ENCODE measurements around the gene NPTXR. TPM values are rescaled to one million over a fixed set of nuclear protein-coding genes. Genes with fewer than 3 reads are reported as not detected.

NPTXR gene
- total RNA-seq, 4 donors from 2014 or later: 2.0 to 5.3 (median 3.6) TPM

DNA sequence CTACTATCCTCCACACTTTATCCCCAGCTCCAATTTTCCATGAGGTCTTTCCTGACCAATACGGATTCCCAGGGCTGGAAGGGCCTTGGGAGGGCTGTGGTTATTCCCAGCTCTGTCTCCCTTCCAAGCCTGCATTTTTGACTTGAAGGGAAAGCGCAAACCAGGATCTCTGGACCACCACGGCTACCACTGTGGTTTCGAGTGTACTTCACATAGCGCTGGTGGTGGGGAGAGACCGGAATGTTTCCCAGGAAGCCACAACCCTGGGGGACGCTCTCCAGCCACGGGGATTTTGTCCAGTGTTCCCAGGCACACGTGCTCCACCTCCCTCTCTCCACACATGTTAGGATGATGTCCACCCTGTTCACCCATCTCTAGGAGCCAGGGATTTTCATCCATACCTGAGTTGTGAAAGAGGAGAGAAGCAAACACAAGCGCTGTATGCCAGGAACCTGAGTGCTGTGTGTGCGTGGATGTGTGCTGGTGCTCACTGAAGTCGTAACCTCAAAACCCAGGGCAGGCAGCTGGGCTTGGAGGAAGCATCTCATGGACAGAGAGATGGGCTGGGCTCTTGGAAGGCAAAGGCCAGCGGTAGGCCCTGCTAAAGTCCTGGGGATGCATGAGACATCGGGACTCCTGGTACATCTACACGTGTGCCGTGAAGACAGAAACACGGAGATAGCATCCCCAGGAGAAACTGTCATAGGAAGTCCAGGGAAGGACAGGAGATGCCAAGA, 1.3 kb upstream of the NPTXR start:
- TF ChIP-seq, protein P1, sequence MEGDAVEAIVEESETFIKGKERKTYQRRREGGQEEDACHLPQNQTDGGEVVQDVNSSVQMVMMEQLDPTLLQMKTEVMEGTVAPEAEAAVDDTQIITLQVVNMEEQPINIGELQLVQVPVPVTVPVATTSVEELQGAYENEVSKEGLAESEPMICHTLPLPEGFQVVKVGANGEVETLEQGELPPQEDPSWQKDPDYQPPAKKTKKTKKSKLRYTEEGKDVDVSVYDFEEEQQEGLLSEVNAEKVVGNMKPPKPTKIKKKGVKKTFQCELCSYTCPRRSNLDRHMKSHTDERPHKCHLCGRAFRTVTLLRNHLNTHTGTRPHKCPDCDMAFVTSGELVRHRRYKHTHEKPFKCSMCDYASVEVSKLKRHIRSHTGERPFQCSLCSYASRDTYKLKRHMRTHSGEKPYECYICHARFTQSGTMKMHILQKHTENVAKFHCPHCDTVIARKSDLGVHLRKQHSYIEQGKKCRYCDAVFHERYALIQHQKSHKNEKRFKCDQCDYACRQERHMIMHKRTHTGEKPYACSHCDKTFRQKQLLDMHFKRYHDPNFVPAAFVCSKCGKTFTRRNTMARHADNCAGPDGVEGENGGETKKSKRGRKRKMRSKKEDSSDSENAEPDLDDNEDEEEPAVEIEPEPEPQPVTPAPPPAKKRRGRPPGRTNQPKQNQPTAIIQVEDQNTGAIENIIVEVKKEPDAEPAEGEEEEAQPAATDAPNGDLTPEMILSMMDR (IDR thresholded peaks at IDR 0.05; ENCODE audit: low read depth): no peak

- TF ChIP-seq, protein P1 (IDR thresholded peaks at IDR 0.05; ENCODE audit: low read depth): no peak
These were observed 631 bp upstream of the NPTXR start for GRCh38 chr22:38844315-38845003.

DNA sequence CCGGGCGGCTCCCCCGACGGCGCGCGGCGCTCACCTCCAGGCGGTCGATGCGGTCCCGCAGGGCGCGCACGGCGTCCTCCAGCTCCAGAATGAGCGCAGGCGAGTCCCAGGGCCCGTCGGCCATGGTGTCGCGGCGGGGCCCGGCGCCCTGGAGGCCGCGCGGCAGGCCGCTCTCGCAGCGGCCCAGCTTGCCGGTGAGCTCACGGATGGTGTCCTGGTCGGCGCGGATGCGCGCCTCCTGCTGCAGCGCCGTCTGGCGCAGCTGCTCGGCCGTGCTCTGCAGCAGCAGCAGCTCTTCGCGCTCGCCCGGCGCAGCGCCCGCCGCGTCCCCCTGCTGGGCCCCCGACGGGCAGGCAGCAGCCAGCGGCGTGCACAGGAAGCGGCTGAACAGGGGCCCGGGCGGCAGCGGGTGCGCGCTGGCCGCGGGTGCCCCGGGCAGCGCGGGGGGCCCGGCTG, 599 bp downstream of the NPTXR start:
- TF ChIP-seq, protein P1 (IDR thresholded peaks at IDR 0.05; ENCODE audit: low read depth): no peak

- TF ChIP-seq, protein P1 (IDR thresholded peaks at IDR 0.05; ENCODE audit: low read depth): no peak
These were observed 1.2 kb downstream of the NPTXR start for GRCh38 chr22:38842512-38843200.

DNA sequence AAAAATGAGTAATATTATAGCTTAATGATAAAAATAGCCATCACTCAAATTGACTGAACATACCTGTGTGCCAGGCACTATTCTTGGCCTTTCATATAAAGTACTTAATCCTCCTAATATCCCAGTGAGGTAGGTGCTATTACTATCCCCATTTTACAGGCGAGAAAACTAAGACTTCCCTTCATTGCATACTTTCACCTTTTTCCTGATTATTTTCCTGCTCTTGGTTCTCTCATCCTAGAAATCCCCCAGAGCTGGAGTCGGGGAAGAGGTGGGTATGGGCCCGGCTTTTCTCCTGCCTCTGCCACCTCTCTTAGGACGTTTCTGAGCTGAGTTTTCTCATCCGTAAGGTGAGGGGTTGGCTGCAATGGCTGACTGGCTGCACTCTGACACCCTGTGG, 2.2 kb downstream of the NPTXR start:
- TF ChIP-seq, protein P1 (IDR thresholded peaks at IDR 0.05; ENCODE audit: low read depth): no peak

- TF ChIP-seq, protein P1 (IDR thresholded peaks at IDR 0.05; ENCODE audit: low read depth): no peak
These were observed 2.6 kb downstream of the NPTXR start for GRCh38 chr22:38841211-38841610.

- TF ChIP-seq, protein P1 (IDR thresholded peaks at IDR 0.05; ENCODE audit: low read depth): no peak
These were observed 3.7 kb downstream of the NPTXR start for GRCh38 chr22:38840129-38840528.

All from subcutaneous adipose tissue (tissue), 4 donors.